Measurements from ENCODE around the gene LHFPL3.

DNA sequence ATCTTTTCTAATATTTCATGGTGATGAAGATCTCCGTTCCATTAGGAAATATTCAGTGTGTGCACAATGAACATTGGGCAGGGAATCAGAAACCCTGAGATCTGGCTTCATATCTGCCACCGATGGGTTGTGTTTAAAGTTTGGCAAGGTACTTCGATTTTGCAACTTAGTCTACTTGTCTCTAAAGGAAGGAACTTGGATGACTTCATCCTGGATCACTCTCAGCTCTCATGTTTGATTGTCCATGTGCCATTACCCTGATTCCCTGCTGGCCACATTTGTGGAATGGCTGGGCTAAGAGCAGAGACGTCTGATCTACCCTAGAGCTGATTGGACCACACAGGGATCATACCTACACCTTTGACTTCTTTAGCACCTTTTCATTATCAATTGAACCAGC lies 508.6 kb downstream of the LHFPL3 start:
- TF ChIP-seq, protein P1, sequence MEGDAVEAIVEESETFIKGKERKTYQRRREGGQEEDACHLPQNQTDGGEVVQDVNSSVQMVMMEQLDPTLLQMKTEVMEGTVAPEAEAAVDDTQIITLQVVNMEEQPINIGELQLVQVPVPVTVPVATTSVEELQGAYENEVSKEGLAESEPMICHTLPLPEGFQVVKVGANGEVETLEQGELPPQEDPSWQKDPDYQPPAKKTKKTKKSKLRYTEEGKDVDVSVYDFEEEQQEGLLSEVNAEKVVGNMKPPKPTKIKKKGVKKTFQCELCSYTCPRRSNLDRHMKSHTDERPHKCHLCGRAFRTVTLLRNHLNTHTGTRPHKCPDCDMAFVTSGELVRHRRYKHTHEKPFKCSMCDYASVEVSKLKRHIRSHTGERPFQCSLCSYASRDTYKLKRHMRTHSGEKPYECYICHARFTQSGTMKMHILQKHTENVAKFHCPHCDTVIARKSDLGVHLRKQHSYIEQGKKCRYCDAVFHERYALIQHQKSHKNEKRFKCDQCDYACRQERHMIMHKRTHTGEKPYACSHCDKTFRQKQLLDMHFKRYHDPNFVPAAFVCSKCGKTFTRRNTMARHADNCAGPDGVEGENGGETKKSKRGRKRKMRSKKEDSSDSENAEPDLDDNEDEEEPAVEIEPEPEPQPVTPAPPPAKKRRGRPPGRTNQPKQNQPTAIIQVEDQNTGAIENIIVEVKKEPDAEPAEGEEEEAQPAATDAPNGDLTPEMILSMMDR (IDR thresholded peaks at IDR 0.05), result no peak
- TF ChIP-seq SMC3 (IDR thresholded peaks at IDR 0.05; ENCODE audit: low read depth, low read length) (no peak), TAF1 (IDR thresholded peaks at IDR 0.05; ENCODE audit: borderline replicate concordance, low read depth, low read length) (no peak), CHD2 (IDR thresholded peaks at IDR 0.05; ENCODE audit: low read length, partially characterized antibody) (no peak), POLR2AphosphoS5 (IDR thresholded peaks at IDR 0.05; ENCODE audit: low read depth, low read length) (no peak), MXI1 (IDR thresholded peaks at IDR 0.05; ENCODE audit: low read depth, low read length) (no peak), TCF12 (IDR thresholded peaks at IDR 0.05) (no peak)

All from SK-N-SH (cell line).